Colonic mucosa (tissue), 4 donors: ENCODE data around the gene ZNF385A. TPM values are rescaled to one million over a fixed set of nuclear protein-coding genes. Genes with fewer than 3 reads are reported as not detected.

Experiments used
- DNase-seq: peaks from one replicate; pipeline ENCODE4 v3.0.0-alpha.2; 2020
- H3K27ac ChIP-seq: fragments of 200-600 bp; one replicate; pipeline ENCODE4 v1.8.0; 2021
- H3K27me3 ChIP-seq: fragments of 200-600 bp; one replicate; pipeline ENCODE4 v1.8.0; 2021
- H3K36me3 ChIP-seq: fragments of 200-600 bp; one replicate; pipeline ENCODE4 v1.8.0; 2021
- H3K4me1 ChIP-seq: fragments of 200-600 bp; one replicate; pipeline ENCODE4 v1.8.0; 2021; ENCODE audit warnings: mild to moderate bottlenecking
- H3K4me3 ChIP-seq: fragments of 200-600 bp; one replicate; pipeline ENCODE4 v1.8.0; 2021
- H3K9ac ChIP-seq, 2 donors: one replicate each; pipeline ENCODE4 v1.7.0; 2013; ENCODE audit warnings: control low read depth in 2 of 2, low read depth in 2 of 2, low read length in 2 of 2
- H3K9me3 ChIP-seq: fragments of 200-600 bp; one replicate; pipeline ENCODE4 v1.8.0; 2021
- CTCF ChIP-seq: fragments of 200-600 bp; IDR thresholded peaks from one replicate; pipeline ENCODE4 v1.8.0; 2022; ENCODE audit warnings: antibody characterized with exemption, mild to moderate bottlenecking
- intact Hi-C: fragments of 100-400 bp; cut with DNase I; formaldehyde crosslinking; loops from one replicate; pipeline ENCODE4 v1.14.1; 2022
- total RNA-seq, 2 donors: library from RNA; stranded (reverse); fragmentation: NEBNext Ultra II Directional in 1 of 2; extraction: Animal tissue kit (Norgen Biotek cat#: 25700) in 1 of 2; gene quantifications; one replicate each; pipeline ENCODE4 v1.2.1, GENCODE V29; 2021
- donor health status: healthy.
- donor health status: DM: no; HTN: no; CAD: no.
- donor health status: DM: no; HTN: no; CAD: no.

Gene ZNF385A
- total RNA-seq, 2 donors from 2014 or later = 3.8 to 7.3 TPM

DNA sequence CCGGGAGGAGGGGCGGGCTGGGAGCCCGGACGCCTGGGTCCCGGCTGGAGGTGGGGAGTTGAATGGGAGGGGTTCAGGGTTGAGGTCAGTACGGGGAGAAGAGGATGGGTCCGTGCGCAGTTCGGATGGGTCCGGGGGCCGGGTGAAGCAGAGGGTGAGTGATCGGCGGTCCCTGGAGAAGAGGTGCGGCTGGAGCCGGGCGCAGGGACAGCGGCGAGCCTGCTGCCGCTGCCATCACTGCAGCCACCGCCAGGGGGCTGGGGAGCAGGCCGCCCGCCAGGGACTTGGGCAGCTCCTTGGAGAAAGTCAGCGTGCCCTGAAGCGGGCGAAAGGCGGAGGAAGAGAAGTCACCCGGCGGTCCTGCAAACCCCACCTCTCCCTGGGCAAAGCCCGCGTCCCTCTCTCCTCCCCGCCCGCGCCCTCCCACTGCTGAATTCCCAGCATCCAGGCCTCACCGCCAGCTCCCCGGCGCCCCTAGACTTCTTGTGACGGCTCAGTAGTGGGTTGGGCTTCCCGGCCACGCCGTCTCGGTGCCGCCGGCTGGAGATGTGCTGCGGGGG lies 14.3 kb downstream of the ZNF385A start:
- Histone ChIP-seq H3K27me3 (no peaks in the 10 kb centered on the region), H3K4me1 (peaks cover 11% of the 10 kb centered on the region), H3K4me3 (peak overlapping the region; percentile 27), H3K36me3 (no peaks in the 10 kb centered on the region), H3K9ac (peak overlapping the region in 1 of 2 donors; percentile 53), H3K9me3 (no peaks in the 10 kb centered on the region), H3K27ac (peak overlapping the region; percentile 29)
- intact Hi-C loops = no loop called here
- peak; percentile 59 for TF ChIP-seq CTCF
- DNase-seq = peak; percentile 81

GRCh38 chr12:54369597-54370131 lies 14.9 kb downstream of the ZNF385A start:
- peak overlapping the region; percentile 2 for H3K27ac ChIP-seq
- no peaks in the 10 kb centered on the region for H3K27me3 ChIP-seq
- H3K4me1 ChIP-seq = peaks cover 11% of the 10 kb centered on the region
- peak overlapping the region; percentile 27 for H3K4me3 ChIP-seq
- H3K36me3 ChIP-seq = no peaks in the 10 kb centered on the region
- H3K9me3 ChIP-seq = no peaks in the 10 kb centered on the region
- H3K9ac ChIP-seq = peak overlapping the region; percentile 6 to 28
- no peak for TF ChIP-seq CTCF
- no peak for DNase-seq
- intact Hi-C loops = no loop called here

GRCh38 chr12:54368709-54369596 lies 15.6 kb downstream of the ZNF385A start:
- no peaks in the 10 kb centered on the region for H3K27me3 ChIP-seq
- DNase-seq = peak; percentile 94
- H3K4me1 ChIP-seq = peaks cover 11% of the 10 kb centered on the region
- H3K36me3 ChIP-seq = no peaks in the 10 kb centered on the region
- no peaks in the 10 kb centered on the region for H3K9me3 ChIP-seq
- TF ChIP-seq CTCF = peak; percentile 73
- no peak overlapping the region for H3K4me3 ChIP-seq
- peak overlapping the region; percentile 28 to 65 for H3K9ac ChIP-seq
- H3K27ac ChIP-seq = peak overlapping the region; percentile 2
- intact Hi-C loops = no loop called here

- no peaks in the 10 kb centered on the region for H3K36me3 ChIP-seq
- no peak overlapping the region for H3K4me3 ChIP-seq
- no peak for TF ChIP-seq CTCF
- peak overlapping the region in 1 of 2 donors; percentile 19 for H3K9ac ChIP-seq
- no peaks in the 10 kb centered on the region for H3K27me3 ChIP-seq
- no peak for DNase-seq
- H3K9me3 ChIP-seq = no peaks in the 10 kb centered on the region
- intact Hi-C loops = no loop called here
- no peak overlapping the region for H3K27ac ChIP-seq
- peaks cover 11% of the 10 kb centered on the region for H3K4me1 ChIP-seq
Measured at GRCh38 chr12:54368025-54368708, 16.4 kb downstream of the ZNF385A start.

- no peak within 1 kb of the TSS for H3K27ac ChIP-seq
- peaks cover 5% of the 10 kb centered on the region for H3K4me1 ChIP-seq
- no peak within 1 kb of the TSS for H3K4me3 ChIP-seq
- TF ChIP-seq CTCF = no peak
- H3K27me3 ChIP-seq = no peaks in the 10 kb centered on the region
- no peak for DNase-seq
- intact Hi-C loops = loop anchor here (5.0 kb wide), 2 partner anchors 72 to 142 kb away; no protein-coding TSS in a partner anchor
- no peaks in the 10 kb centered on the region for H3K9me3 ChIP-seq
- H3K36me3 ChIP-seq = no peaks in the 10 kb centered on the region
- no peak within 1 kb of the TSS for H3K9ac ChIP-seq
Measured at GRCh38 chr12:54364413-54364812, 20.1 kb downstream of the ZNF385A start, which contains the start of gene GPR84. Gene GPR84 (minus strand): TSS chr12:54364486. CDS start chr12:54363851, 635 bp downstream.
